ENCODE data around the gene WDFY4. TPM values are rescaled to one million over a fixed set of nuclear protein-coding genes. Genes with fewer than 3 reads are reported as not detected.

WDFY4 gene
- total RNA-seq, 4 donors from 2014 or later, result 1.6 to 5.1 (median 3.0) TPM

DNA sequence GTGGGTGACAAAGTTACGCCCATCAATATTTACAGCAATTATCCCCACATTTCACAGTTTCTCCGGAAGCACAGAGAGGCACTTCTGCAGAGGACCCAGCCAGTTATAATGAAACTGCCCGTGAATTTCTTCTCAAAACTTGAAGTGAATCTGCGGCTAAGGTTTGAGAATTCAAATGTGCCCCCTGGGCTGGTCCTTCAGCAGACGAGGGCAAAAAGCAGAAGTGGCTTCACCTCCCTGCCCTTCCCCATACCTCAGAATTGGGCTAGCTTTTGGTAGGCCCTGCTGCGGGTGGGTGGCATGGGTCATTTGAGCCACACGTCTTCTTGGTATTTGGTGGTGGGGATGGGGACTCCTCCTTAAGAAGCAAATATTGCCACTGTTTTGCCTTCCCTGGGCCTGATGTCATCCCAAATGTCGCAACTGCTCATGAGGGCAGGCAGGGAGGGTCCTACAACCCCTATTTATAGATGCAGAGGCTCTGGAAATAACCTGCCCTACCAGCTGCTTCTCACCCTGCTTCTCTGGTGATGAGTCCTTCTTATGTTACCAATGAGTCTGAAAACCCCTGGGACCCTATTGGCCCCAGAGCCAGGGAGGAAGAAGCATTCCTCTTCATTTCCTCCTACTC is 16.6 kb upstream of the WDFY4 start:
- 90 to 93% methylated on average over 3 to 4 of the region's 8 CpGs for WGBS, 2 donors (ENCODE audit: low coverage in 1 of 2)
- H3K27ac ChIP-seq, result no peak overlapping the region
- no peaks in the 10 kb centered on the region for H3K9me3 ChIP-seq
- H3K4me1 ChIP-seq, result no peaks in the 10 kb centered on the region
- H3K27me3 ChIP-seq, result peaks cover 20% of the 10 kb centered on the region
- no peak overlapping the region for H3K4me3 ChIP-seq
- TF ChIP-seq, protein P1, sequence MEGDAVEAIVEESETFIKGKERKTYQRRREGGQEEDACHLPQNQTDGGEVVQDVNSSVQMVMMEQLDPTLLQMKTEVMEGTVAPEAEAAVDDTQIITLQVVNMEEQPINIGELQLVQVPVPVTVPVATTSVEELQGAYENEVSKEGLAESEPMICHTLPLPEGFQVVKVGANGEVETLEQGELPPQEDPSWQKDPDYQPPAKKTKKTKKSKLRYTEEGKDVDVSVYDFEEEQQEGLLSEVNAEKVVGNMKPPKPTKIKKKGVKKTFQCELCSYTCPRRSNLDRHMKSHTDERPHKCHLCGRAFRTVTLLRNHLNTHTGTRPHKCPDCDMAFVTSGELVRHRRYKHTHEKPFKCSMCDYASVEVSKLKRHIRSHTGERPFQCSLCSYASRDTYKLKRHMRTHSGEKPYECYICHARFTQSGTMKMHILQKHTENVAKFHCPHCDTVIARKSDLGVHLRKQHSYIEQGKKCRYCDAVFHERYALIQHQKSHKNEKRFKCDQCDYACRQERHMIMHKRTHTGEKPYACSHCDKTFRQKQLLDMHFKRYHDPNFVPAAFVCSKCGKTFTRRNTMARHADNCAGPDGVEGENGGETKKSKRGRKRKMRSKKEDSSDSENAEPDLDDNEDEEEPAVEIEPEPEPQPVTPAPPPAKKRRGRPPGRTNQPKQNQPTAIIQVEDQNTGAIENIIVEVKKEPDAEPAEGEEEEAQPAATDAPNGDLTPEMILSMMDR (IDR thresholded peaks at IDR 0.05), result no peak
- TF ChIP-seq EP300 (IDR thresholded peaks at IDR 0.05), result no peak
- TF ChIP-seq POLR2AphosphoS5 (IDR thresholded peaks at IDR 0.05), result no peak
- no peak for TF ChIP-seq POLR2A (IDR thresholded peaks at IDR 0.05)
- ATAC-seq, result no peak
- H3K36me3 ChIP-seq, result no peaks in the 10 kb centered on the region

- no peak overlapping the region for H3K27ac ChIP-seq
- H3K36me3 ChIP-seq, result no peaks in the 10 kb centered on the region
- WGBS, 2 donors (ENCODE audit: low coverage in 1 of 2), result 66% methylated on average over 8 of the region's 28 CpGs; no CpG with 5 or more reads in 1 of the 2 donors
- ATAC-seq, result no peak
- peaks cover 20% of the 10 kb centered on the region for H3K27me3 ChIP-seq
- H3K4me3 ChIP-seq, result no peak overlapping the region
- TF ChIP-seq POLR2AphosphoS5 (IDR thresholded peaks at IDR 0.05), result no peak
- no peak for TF ChIP-seq EP300 (IDR thresholded peaks at IDR 0.05)
- TF ChIP-seq POLR2A (IDR thresholded peaks at IDR 0.05), result no peak
- TF ChIP-seq, protein P1 (IDR thresholded peaks at IDR 0.05), result no peak
- no peaks in the 10 kb centered on the region for H3K9me3 ChIP-seq
- no peaks in the 10 kb centered on the region for H3K4me1 ChIP-seq
These were observed 13.4 kb upstream of the WDFY4 start for GRCh38 chr10:48670978-48671913.

- no peak overlapping the region for H3K27ac ChIP-seq
- TF ChIP-seq, protein P1 (IDR thresholded peaks at IDR 0.05), result no peak
- TF ChIP-seq POLR2A (IDR thresholded peaks at IDR 0.05) (no peak), POLR2AphosphoS5 (IDR thresholded peaks at IDR 0.05) (no peak), EP300 (IDR thresholded peaks at IDR 0.05) (no peak)
- no peaks in the 10 kb centered on the region for H3K9me3 ChIP-seq
- H3K4me3 ChIP-seq, result no peak overlapping the region
- no peak for ATAC-seq
- H3K4me1 ChIP-seq, result no peaks in the 10 kb centered on the region
- peaks cover 20% of the 10 kb centered on the region for H3K27me3 ChIP-seq
- 50 to 67% methylated on average over 1 to 13 of the region's 26 CpGs for WGBS, 2 donors (ENCODE audit: low coverage in 1 of 2)
- no peaks in the 10 kb centered on the region for H3K36me3 ChIP-seq
These were observed 12.6 kb upstream of the WDFY4 start for GRCh38 chr10:48671914-48672595.

GRCh38 chr10:48672596-48673265 is 11.9 kb upstream of the WDFY4 start:
- TF ChIP-seq POLR2AphosphoS5 (IDR thresholded peaks at IDR 0.05), result no peak
- no peak for TF ChIP-seq POLR2A (IDR thresholded peaks at IDR 0.05)
- TF ChIP-seq, protein P1 (IDR thresholded peaks at IDR 0.05), result no peak
- no peak for TF ChIP-seq EP300 (IDR thresholded peaks at IDR 0.05)
- WGBS, 2 donors (ENCODE audit: low coverage in 1 of 2), result 63 to 74% methylated on average over 3 to 8 of the region's 9 CpGs
- H3K4me1 ChIP-seq, result no peaks in the 10 kb centered on the region
- H3K9me3 ChIP-seq, result peaks cover 0 to 4% (median 0%) of the 10 kb centered on the region in 3 donors
- H3K36me3 ChIP-seq, result no peaks in the 10 kb centered on the region
- no peak overlapping the region for H3K4me3 ChIP-seq
- peaks cover 20% of the 10 kb centered on the region for H3K27me3 ChIP-seq
- no peak overlapping the region for H3K27ac ChIP-seq
- ATAC-seq, result no peak

Data from gastroesophageal sphincter (tissue), 4 donors.